ENCODE measurements around the gene MTMR2.

MTMR2 gene

GRCh38 chr11:95923728-95924413 is at the start of gene MTMR2:
TSS of gene MTMR2 (minus strand) at chr11:95924107. CDS start at chr11:95923954, 153 bp downstream.
- DNase-seq: no peak

- DNase-seq: no peak
Measured at GRCh38 chr11:95972060-95972459, 48.2 kb upstream of the MTMR2 start.

GRCh38 chr11:95968585-95968984 is 44.7 kb upstream of the MTMR2 start:
- no peak for DNase-seq

GRCh38 chr11:95964281-95964680 is 40.4 kb upstream of the MTMR2 start:
- no peak for DNase-seq

GRCh38 chr11:95961758-95962157 is 37.9 kb upstream of the MTMR2 start:
- no peak for DNase-seq

- no peak for DNase-seq
Measured at GRCh38 chr11:95950905-95951304, 27.0 kb upstream of the MTMR2 start.

GRCh38 chr11:95948637-95949036 is 24.7 kb upstream of the MTMR2 start:
- no peak for DNase-seq

- DNase-seq: no peak
Measured at GRCh38 chr11:95944623-95945022, 20.7 kb upstream of the MTMR2 start.

GRCh38 chr11:95943546-95943945 is 19.6 kb upstream of the MTMR2 start:
- DNase-seq: no peak

- DNase-seq: no peak
Measured at GRCh38 chr11:95939091-95939490, 15.2 kb upstream of the MTMR2 start.

GRCh38 chr11:95937358-95937757 is 13.5 kb upstream of the MTMR2 start:
- no peak for DNase-seq

GRCh38 chr11:95933594-95933993 is 9.7 kb upstream of the MTMR2 start:
- DNase-seq: no peak

- no peak for DNase-seq
Measured at GRCh38 chr11:95931916-95932315, 8.0 kb upstream of the MTMR2 start.

- DNase-seq: no peak
Measured at GRCh38 chr11:95930948-95931347, 7.0 kb upstream of the MTMR2 start.

GRCh38 chr11:95926726-95927125 is 2.8 kb upstream of the MTMR2 start:
- no peak for DNase-seq

GRCh38 chr11:95925011-95925410 is 1.1 kb upstream of the MTMR2 start:
- DNase-seq: no peak

- no peak for DNase-seq
Measured at GRCh38 chr11:95924414-95924760, 480 bp upstream of the MTMR2 start.

GRCh38 chr11:95923439-95923727 is 524 bp downstream of the MTMR2 start:
- DNase-seq: no peak

GRCh38 chr11:95922536-95923438 is 1.1 kb downstream of the MTMR2 start:
- no peak for DNase-seq

- no peak for DNase-seq
Measured at GRCh38 chr11:95922099-95922498, 1.8 kb downstream of the MTMR2 start.

GRCh38 chr11:95920460-95921105 is 3.3 kb downstream of the MTMR2 start:
- DNase-seq: no peak

GRCh38 chr11:95919514-95919913 is 4.4 kb downstream of the MTMR2 start:
- no peak for DNase-seq

- DNase-seq: no peak
Measured at GRCh38 chr11:95918720-95919119, 5.2 kb downstream of the MTMR2 start.

- no peak for DNase-seq
Measured at GRCh38 chr11:95918056-95918455, 5.9 kb downstream of the MTMR2 start.
